GM12892 (cell line): Measurements from ENCODE around the gene HRH4.

Experiments
- DNase-seq: peaks from one replicate; pipeline ENCODE4 v3.0.0; 2011; ENCODE audit not compliant: insufficient read length
- FAIRE-seq: peaks from 2 replicates; lab custom pipeline; 2011; peaks lifted over from hg19 to GRCh38; lab: Jason Lieb, UNC
- POLR2A ChIP-seq: IDR thresholded peaks from 2 replicates; pipeline ENCODE4 v1.6.1; 2011; ENCODE audit warnings: low read depth, low read length, control low read depth
- POLR2AphosphoS5 ChIP-seq: IDR thresholded peaks from 2 replicates; pipeline ENCODE4 v1.6.1; 2011; ENCODE audit warnings: low read depth, low read length, control low read depth
- TAF1 ChIP-seq: IDR thresholded peaks from 2 replicates; pipeline ENCODE4 v1.6.1; 2011; ENCODE audit warnings: low read depth, mild to moderate bottlenecking, control low read depth, low read length, borderline replicate concordance

The HRH4 gene

DNA sequence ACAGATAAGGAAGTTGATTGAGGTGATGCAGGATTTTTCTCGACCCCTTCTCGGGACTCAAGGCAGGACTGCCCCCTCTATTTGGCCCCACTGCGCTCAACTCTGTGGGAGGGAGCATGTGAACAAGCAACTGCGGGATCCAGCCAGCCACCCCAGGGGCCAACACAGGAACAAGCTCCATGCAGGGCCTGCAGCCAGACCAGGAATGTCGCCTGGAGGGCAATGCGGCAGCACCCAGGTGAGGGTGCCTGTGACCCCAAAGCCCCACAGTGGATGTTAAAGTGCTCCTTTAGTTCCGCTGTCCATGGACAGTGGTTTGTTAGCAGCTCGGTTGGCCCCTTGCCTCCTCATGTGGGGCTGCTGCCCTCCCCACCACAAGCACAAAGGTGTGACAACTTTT lies 57.1 kb downstream of the HRH4 start:
- DNase-seq = no peak
- TF ChIP-seq POLR2A = no peak
- no peak for TF ChIP-seq POLR2AphosphoS5
- no peak for TF ChIP-seq TAF1

DNA sequence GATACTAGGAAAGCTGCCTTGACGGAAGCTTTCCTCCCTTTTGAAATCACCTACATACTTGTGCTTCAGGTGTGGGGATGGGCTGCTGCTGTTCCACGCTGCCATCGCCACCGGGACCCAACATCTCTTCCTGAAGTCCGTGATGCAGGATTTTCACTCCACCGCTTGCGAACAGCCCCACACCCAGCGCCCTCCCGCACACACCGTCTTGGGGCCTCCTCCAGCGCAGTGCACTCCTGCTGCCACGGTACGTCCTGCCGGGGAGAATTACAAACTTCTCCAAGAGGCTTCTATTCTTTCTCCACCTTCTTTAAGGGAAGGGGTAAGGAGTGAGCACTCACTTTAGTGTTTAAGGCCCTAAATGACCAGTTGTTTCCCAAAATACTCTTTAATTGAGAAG lies 58.2 kb downstream of the HRH4 start:
- no peak for DNase-seq
- no peak for TF ChIP-seq POLR2AphosphoS5
- no peak for TF ChIP-seq TAF1
- TF ChIP-seq POLR2A = no peak
- no peak for FAIRE-seq

More for the DNA sequence above, 57.1 kb downstream of the HRH4 start:
- FAIRE-seq = no peak
